Sigmoid colon (tissue), 7 donors: ENCODE data around the gene VPS13C. TPM values are rescaled to one million over a fixed set of nuclear protein-coding genes. Genes with fewer than 3 reads are reported as not detected.

Experiments
- DNase-seq: peaks from one replicate; pipeline ENCODE4 v3.0.0-alpha.2; 2019
- H3K27ac ChIP-seq, 4 donors: fragments of 200-600 bp; sonication (generic); one replicate each; pipeline ENCODE4 v1.5.1; 2016 to 2019; ENCODE audit warnings: mild to moderate bottlenecking in 1 of 4
- H3K27me3 ChIP-seq, 3 donors: fragments of 200-600 bp; sonication (generic); one replicate each; pipeline ENCODE4 v1.5.1; 2019; ENCODE audit warnings: mild to moderate bottlenecking in 1 of 3
- H3K36me3 ChIP-seq, 4 donors: fragments of 200-600 bp; sonication (generic); one replicate each; pipeline ENCODE4 v1.5.1; 2016 to 2019
- H3K4me1 ChIP-seq, 4 donors: fragments of 200-600 bp; sonication (generic); one replicate each; pipeline ENCODE4 v1.5.1; 2017 to 2019
- H3K4me3 ChIP-seq, 4 donors: fragments of 200-600 bp; sonication (generic); one replicate each; pipeline ENCODE4 v1.5.1; 2017 to 2019; ENCODE audit warnings: mild to moderate bottlenecking in 2 of 4, moderate library complexity in 1 of 4
- H3K9me3 ChIP-seq, 4 donors: fragments of 200-600 bp in 3 of 4; sonication (generic) in 3 of 4; one replicate each; pipeline versions ENCODE4 v1.5.1 to v1.6.1; 2013 to 2019
- EP300 ChIP-seq, 4 donors: sonication (generic); formaldehyde crosslinking; IDR thresholded peaks; one replicate each; pipeline ENCODE4 v1.6.1; 2017; ENCODE audit warnings: antibody characterized with exemption in 4 of 4
- POLR2A ChIP-seq, 2 donors: fragments of 450-650 bp; IDR thresholded peaks; one replicate each; pipeline ENCODE4 v1.6.1; 2016; ENCODE audit warnings: antibody characterized with exemption in 2 of 2, mild to moderate bottlenecking in 2 of 2, moderate library complexity in 2 of 2
- POLR2AphosphoS5 ChIP-seq, 4 donors: sonication (generic); formaldehyde crosslinking; IDR thresholded peaks; one replicate each; pipeline ENCODE4 v1.6.1; 2017; ENCODE audit warnings: antibody characterized with exemption in 4 of 4
- WGBS, 2 donors: extraction: QIAGEN DNeasy Blood & Tissue Kit; methylation state at CpG; one replicate each; pipeline ENCODE4 v1.1.7; 2013; 5-methylcytosine and 5-hydroxymethylcytosine counted together
- intact Hi-C: fragments of 100-400 bp; cut with DNase I; formaldehyde crosslinking; loops from one replicate; pipeline ENCODE4 v1.15.1; 2023
- polyA plus RNA-seq, 3 donors: library from polyadenylated mRNA; stranded (reverse); fragments of 200-250 nt; gene quantifications; one replicate each; pipeline ENCODE4 v1.2.3, GENCODE V29; 2013
- total RNA-seq, 4 donors: library from RNA; depleted of rRNA; stranded (reverse); fragments of >200 nt; gene quantifications; one replicate each; pipeline ENCODE4 v1.1.0, GENCODE V29; 2016
- TF ChIP-seq, protein P1 (sequence below), 4 experiments: fragments of 450-650 bp in 3 of 4; fragments of 200-600 bp in 1 of 4; IDR thresholded peaks; one replicate each; pipeline ENCODE4 v1.5.1; 2016 to 2019; ENCODE audit warnings: antibody characterized with exemption in 4 of 4, mild to moderate bottlenecking in 3 of 4, moderate library complexity in 2 of 4
- donor health status: healthy with polysubstance abuse.
- donor health status: Bipolar disorder and iron deficiency.
- donor health status: healthy.

VPS13C gene
- total and polyA plus RNA-seq, 7 donors = 2.1 to 112 (median 71.5) TPM

DNA sequence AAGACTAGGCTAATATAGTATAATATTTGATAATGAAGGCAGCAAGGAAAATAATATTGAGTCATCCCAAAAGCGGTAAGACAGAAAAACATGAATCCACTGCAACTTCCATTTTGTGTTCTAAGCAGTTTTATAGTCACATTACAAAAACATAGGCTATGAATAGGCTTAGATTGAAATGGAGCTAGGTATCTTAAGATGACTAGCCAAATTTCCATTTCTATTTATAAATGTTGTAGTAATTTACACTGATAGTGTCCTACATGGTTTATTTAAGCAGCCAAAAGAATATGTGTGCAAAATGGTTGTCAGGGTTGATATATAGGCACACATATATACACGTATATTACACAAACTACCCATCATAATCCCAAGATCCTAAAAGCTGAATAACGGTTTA lies 82.0 kb downstream of the VPS13C start:
- Histone ChIP-seq H3K4me3 (no peak overlapping the region), H3K9me3 (no peaks in the 10 kb centered on the region), H3K27me3 (no peaks in the 10 kb centered on the region), H3K36me3 (peaks cover 0 to 78% (median 6%) of the 10 kb centered on the region in 4 donors), H3K27ac (no peak overlapping the region), H3K4me1 (peaks cover 0 to 7% (median 3%) of the 10 kb centered on the region in 4 donors)
- TF ChIP-seq, protein P1, sequence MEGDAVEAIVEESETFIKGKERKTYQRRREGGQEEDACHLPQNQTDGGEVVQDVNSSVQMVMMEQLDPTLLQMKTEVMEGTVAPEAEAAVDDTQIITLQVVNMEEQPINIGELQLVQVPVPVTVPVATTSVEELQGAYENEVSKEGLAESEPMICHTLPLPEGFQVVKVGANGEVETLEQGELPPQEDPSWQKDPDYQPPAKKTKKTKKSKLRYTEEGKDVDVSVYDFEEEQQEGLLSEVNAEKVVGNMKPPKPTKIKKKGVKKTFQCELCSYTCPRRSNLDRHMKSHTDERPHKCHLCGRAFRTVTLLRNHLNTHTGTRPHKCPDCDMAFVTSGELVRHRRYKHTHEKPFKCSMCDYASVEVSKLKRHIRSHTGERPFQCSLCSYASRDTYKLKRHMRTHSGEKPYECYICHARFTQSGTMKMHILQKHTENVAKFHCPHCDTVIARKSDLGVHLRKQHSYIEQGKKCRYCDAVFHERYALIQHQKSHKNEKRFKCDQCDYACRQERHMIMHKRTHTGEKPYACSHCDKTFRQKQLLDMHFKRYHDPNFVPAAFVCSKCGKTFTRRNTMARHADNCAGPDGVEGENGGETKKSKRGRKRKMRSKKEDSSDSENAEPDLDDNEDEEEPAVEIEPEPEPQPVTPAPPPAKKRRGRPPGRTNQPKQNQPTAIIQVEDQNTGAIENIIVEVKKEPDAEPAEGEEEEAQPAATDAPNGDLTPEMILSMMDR (IDR thresholded peaks at IDR 0.05) = no peak
- DNase-seq = no peak
- intact Hi-C loops = no loop called here
- 97 to 98% methylated on average over 3 of the region's 3 CpGs for WGBS, 2 donors

DNA sequence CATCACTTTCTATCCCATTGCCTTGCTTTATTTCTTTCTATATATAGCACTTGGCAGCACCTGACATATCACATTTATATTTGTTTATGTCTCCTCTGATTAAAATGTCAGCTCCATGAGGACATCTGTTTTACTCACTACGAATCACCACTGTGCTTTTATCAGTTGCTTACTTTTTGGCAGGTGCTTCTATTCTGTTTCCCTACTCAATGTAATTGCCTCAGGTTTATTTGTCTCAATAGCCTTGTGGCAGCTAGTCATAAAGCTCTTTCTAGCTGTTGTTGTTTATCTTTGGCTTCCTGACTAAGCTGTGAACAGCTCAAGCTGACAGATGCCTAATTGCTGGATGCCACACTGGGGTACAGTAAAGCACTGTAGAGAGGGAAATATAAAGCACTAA lies 85.5 kb downstream of the VPS13C start:
- WGBS, 2 donors = 17 to 45% methylated on average over 1 of the region's 1 CpG
- peaks cover 5 to 78% (median 13%) of the 10 kb centered on the region in 4 donors for H3K36me3 ChIP-seq

DNA sequence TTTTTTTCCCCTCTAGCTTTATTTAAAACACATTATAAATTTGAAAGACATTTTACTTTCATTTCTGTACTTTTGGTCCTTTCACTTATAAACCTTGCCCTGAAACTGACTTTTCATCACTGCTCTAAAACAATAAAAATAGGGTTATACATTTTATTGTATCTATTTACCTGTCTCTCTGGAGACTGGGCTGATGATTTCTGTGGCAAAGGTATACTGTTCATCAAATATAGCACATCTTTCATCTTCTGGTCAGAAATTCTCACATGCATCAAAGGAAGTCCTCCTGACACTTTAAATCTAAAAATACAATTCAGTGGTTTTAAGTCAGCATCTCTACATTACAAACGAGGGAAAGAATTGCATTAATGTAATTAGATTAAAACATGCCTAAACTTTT lies 86.1 kb downstream of the VPS13C start:
- TF ChIP-seq POLR2A (IDR thresholded peaks at IDR 0.05) (no peak), POLR2AphosphoS5 (IDR thresholded peaks at IDR 0.05) (no peak), EP300 (IDR thresholded peaks at IDR 0.05) (no peak)
- TF ChIP-seq, protein P1 (IDR thresholded peaks at IDR 0.05) = no peak
- peaks cover 5 to 78% (median 13%) of the 10 kb centered on the region in 4 donors for H3K36me3 ChIP-seq

More for the DNA sequence above, 85.5 kb downstream of the VPS13C start:
- peaks cover 0 to 7% (median 3%) of the 10 kb centered on the region in 4 donors for H3K4me1 ChIP-seq
- H3K27me3 ChIP-seq = no peaks in the 10 kb centered on the region
- TF ChIP-seq POLR2A (IDR thresholded peaks at IDR 0.05) = no peak
- no peak for TF ChIP-seq EP300 (IDR thresholded peaks at IDR 0.05)
- TF ChIP-seq, protein P1 (IDR thresholded peaks at IDR 0.05) = no peak
- no peak for TF ChIP-seq POLR2AphosphoS5 (IDR thresholded peaks at IDR 0.05)
- no peak overlapping the region for H3K27ac ChIP-seq
- no peak overlapping the region for H3K4me3 ChIP-seq
- intact Hi-C loops = no loop called here
- no peak for DNase-seq
- no peaks in the 10 kb centered on the region for H3K9me3 ChIP-seq

DNA sequence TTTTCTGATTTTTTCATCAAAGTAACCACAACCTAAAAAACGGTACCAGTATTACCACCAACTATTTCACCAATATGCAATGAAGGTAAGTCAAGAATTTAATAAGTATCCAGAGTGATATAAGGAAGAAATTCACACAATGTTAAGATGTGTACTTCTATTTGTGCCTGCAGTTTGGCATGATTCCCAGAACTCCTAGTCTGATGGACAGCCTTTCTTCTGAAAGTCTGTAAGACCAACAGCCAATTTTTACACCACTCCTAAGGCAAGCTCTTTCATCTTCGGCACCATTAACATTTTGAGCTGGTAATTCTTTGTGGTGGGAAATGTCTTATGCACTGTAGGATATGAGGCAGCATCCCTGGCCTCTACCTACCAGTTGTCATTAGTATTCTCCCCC lies 108.3 kb downstream of the VPS13C start:
- H3K27me3 ChIP-seq = no peaks in the 10 kb centered on the region
- TF ChIP-seq, protein P1 (IDR thresholded peaks at IDR 0.05) = no peak
- TF ChIP-seq EP300 (IDR thresholded peaks at IDR 0.05) (no peak), POLR2A (IDR thresholded peaks at IDR 0.05) (no peak), POLR2AphosphoS5 (IDR thresholded peaks at IDR 0.05) (no peak)
- no peak overlapping the region for H3K27ac ChIP-seq
- H3K4me3 ChIP-seq = no peak overlapping the region
- intact Hi-C loops = no loop called here
- no peaks in the 10 kb centered on the region for H3K4me1 ChIP-seq
- 38 to 77% methylated on average over 2 of the region's 2 CpGs for WGBS, 2 donors
- peaks cover 0 to 62% (median 6%) of the 10 kb centered on the region in 4 donors for H3K36me3 ChIP-seq
- no peaks in the 10 kb centered on the region for H3K9me3 ChIP-seq
- DNase-seq = no peak

More for the DNA sequence above, 86.1 kb downstream of the VPS13C start:
- Histone ChIP-seq H3K4me1 (peaks cover 0 to 7% (median 3%) of the 10 kb centered on the region in 4 donors), H3K27ac (no peak overlapping the region), H3K27me3 (no peaks in the 10 kb centered on the region), H3K4me3 (no peak overlapping the region), H3K9me3 (no peaks in the 10 kb centered on the region)
- intact Hi-C loops = no loop called here
- no peak for DNase-seq
- WGBS, 2 donors = 13 to 38% methylated on average over 1 of the region's 1 CpG

DNA sequence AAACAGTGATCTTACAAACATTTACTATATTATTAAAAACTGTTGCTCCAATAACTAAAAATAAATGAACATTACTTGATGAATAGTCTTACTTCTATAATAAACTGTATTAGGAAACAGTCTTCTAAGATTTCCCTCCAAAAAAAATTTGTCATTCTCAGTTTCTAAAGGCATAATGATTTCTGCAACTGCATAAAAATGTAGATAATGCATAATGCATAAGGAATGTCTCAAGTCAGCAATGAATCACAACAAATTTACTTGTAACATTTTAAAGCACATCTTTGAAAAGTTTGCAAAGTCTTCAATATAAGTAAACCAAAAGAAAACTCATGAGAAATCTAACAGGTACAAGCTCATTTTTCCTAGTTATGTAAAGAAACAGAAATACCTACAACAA lies 113.5 kb downstream of the VPS13C start:
- H3K27ac ChIP-seq = no peak overlapping the region
- peaks cover 0 to 72% (median 12%) of the 10 kb centered on the region in 4 donors for H3K36me3 ChIP-seq
- intact Hi-C loops = no loop called here
- H3K4me1 ChIP-seq = no peaks in the 10 kb centered on the region
- no peaks in the 10 kb centered on the region for H3K9me3 ChIP-seq
- no peaks in the 10 kb centered on the region for H3K27me3 ChIP-seq
- TF ChIP-seq, protein P1 (IDR thresholded peaks at IDR 0.05) = no peak
- no peak for DNase-seq
- no peak overlapping the region for H3K4me3 ChIP-seq
